Upper lobe of left lung (tissue), 6 donors: ENCODE measurements around the gene KCNK13. TPM values are rescaled to one million over a fixed set of nuclear protein-coding genes. Genes with fewer than 3 reads are reported as not detected.

ENCODE experiments used
- ATAC-seq, 2 donors: fragments of 200-7000 bp; cut with Tn5 transposase; one replicate each; pipeline ENCODE4 v1.9.1; 2022; ENCODE audit warnings: mild to moderate bottlenecking in 2 of 2, moderate library complexity in 2 of 2; ENCODE audit not compliant: low FRiP score in 2 of 2
- DNase-seq, 2 donors: peaks; one replicate each; pipeline ENCODE4 v3.0.0-alpha.2; 2019 to 2020
- H3K27ac ChIP-seq, 4 donors: fragments of 200-600 bp; sonication (generic); one replicate each; pipeline ENCODE4 v1.5.1; 2016 to 2019
- H3K27me3 ChIP-seq, 4 donors: fragments of 200-600 bp; sonication (generic); one replicate each; pipeline ENCODE4 v1.5.1; 2017 to 2019
- H3K36me3 ChIP-seq, 4 donors: fragments of 200-600 bp; sonication (generic); one replicate each; pipeline ENCODE4 v1.5.1; 2016 to 2019
- H3K4me1 ChIP-seq, 4 donors: fragments of 200-600 bp; sonication (generic); one replicate each; pipeline ENCODE4 v1.5.1; 2018 to 2019
- H3K4me3 ChIP-seq, 4 donors: fragments of 200-600 bp; sonication (generic); one replicate each; pipeline ENCODE4 v1.5.1; 2017 to 2019; ENCODE audit warnings: mild to moderate bottlenecking in 2 of 4, moderate library complexity in 1 of 4
- H3K9me3 ChIP-seq, 4 donors: fragments of 200-600 bp; sonication (generic); one replicate each; pipeline ENCODE4 v1.5.1; 2018 to 2019
- CTCF ChIP-seq, 6 experiments: fragments of 450-650 bp in 4 of 6; fragments of 200-600 bp in 2 of 6; sonication (generic) in 2 of 6; IDR thresholded peaks; one replicate each; pipeline ENCODE4 v1.5.1; 2016 to 2019; ENCODE audit warnings: antibody characterized with exemption in 6 of 6
- EP300 ChIP-seq, 4 donors: sonication (generic); formaldehyde crosslinking; IDR thresholded peaks; one replicate each; pipeline ENCODE4 v1.5.1; 2017; ENCODE audit warnings: antibody characterized with exemption in 4 of 4, control low read depth in 2 of 4
- POLR2A ChIP-seq, 4 donors: fragments of 450-650 bp; IDR thresholded peaks; one replicate each; pipeline ENCODE4 v1.5.1; 2016 to 2017; ENCODE audit warnings: antibody characterized with exemption in 4 of 4, mild to moderate bottlenecking in 2 of 4
- POLR2AphosphoS5 ChIP-seq, 2 donors: sonication (generic); formaldehyde crosslinking; IDR thresholded peaks; one replicate each; pipeline ENCODE4 v1.5.1; 2017; ENCODE audit warnings: antibody characterized with exemption in 2 of 2
- WGBS, 2 donors: methylation state at CpG; one replicate each; pipeline ENCODE4 v1.1.5; 2017 to 2018; 5-methylcytosine and 5-hydroxymethylcytosine counted together
- total RNA-seq, 6 donors: library from RNA; depleted of rRNA in 4 of 6; stranded (reverse); fragments of >200 nt in 4 of 6; gene quantifications; one replicate each; pipeline versions ENCODE4 v1.1.0 to v1.2.1, GENCODE V29; 2016 to 2021
- donor health status: DM: no; HTN: no; CAD: no; lungs with moderate emphysema.
- donor health status: DM: no; HTN: yes; CAD: no; lungs with severe emphysema.

KCNK13 gene
- total RNA-seq, 6 donors from 2014 or later, result 0.22 to 3.0 (median 1.2) TPM; not detected in 2

- Histone ChIP-seq H3K27ac (no peak overlapping the region), H3K36me3 (no peaks in the 10 kb centered on the region), H3K4me1 (no peaks in the 10 kb centered on the region), H3K27me3 (no peaks in the 10 kb centered on the region), H3K9me3 (no peaks in the 10 kb centered on the region), H3K4me3 (no peak overlapping the region)
- 94 to 95% methylated on average over 14 of the region's 14 CpGs for whole genome bisulfite sequencing, 2 donors
- TF ChIP-seq CTCF (IDR thresholded peaks at IDR 0.05), result no peak
- TF ChIP-seq POLR2A (IDR thresholded peaks at IDR 0.05), result no peak
- TF ChIP-seq EP300 (IDR thresholded peaks at IDR 0.05), result no peak
- no peak for TF ChIP-seq POLR2AphosphoS5 (IDR thresholded peaks at IDR 0.05)
- DNase-seq (peak in 1 of 2 donors; percentile 34), ATAC-seq (no peak)
These were observed 122.3 kb downstream of the KCNK13 start for GRCh38 chr14:90184094-90184493.

- no peak for ATAC-seq
- no peaks in the 10 kb centered on the region for H3K36me3 ChIP-seq
- no peaks in the 10 kb centered on the region for H3K27me3 ChIP-seq
- DNase-seq, result peak in 1 of 2 donors; percentile 61
- TF ChIP-seq POLR2A (IDR thresholded peaks at IDR 0.05), result no peak
- no peak for TF ChIP-seq EP300 (IDR thresholded peaks at IDR 0.05)
- no peak for TF ChIP-seq POLR2AphosphoS5 (IDR thresholded peaks at IDR 0.05)
- no peak for TF ChIP-seq CTCF (IDR thresholded peaks at IDR 0.05)
- no peaks in the 10 kb centered on the region for H3K9me3 ChIP-seq
- H3K4me1 ChIP-seq, result no peaks in the 10 kb centered on the region
- no peak overlapping the region for H3K4me3 ChIP-seq
- H3K27ac ChIP-seq, result no peak overlapping the region
- WGBS, 2 donors, result 82 to 92% methylated on average over 11 to 17 of the region's 23 CpGs
These were observed 122.9 kb downstream of the KCNK13 start for GRCh38 chr14:90184571-90185266.

GRCh38 chr14:90188588-90188987 lies 126.8 kb downstream of the KCNK13 start:
- H3K4me3 ChIP-seq, result no peak overlapping the region
- H3K27me3 ChIP-seq, result no peaks in the 10 kb centered on the region
- DNase-seq, result no peak
- H3K4me1 ChIP-seq, result no peaks in the 10 kb centered on the region
- no peak for ATAC-seq
- WGBS, 2 donors, result 87 to 94% methylated on average over 2 of the region's 2 CpGs
- H3K36me3 ChIP-seq, result no peaks in the 10 kb centered on the region
- no peak for TF ChIP-seq CTCF (IDR thresholded peaks at IDR 0.05)
- no peak for TF ChIP-seq POLR2A (IDR thresholded peaks at IDR 0.05)
- TF ChIP-seq EP300 (IDR thresholded peaks at IDR 0.05), result no peak
- TF ChIP-seq POLR2AphosphoS5 (IDR thresholded peaks at IDR 0.05), result no peak
- H3K27ac ChIP-seq, result no peak overlapping the region
- no peaks in the 10 kb centered on the region for H3K9me3 ChIP-seq

- no peak for TF ChIP-seq POLR2AphosphoS5 (IDR thresholded peaks at IDR 0.05)
- no peak for TF ChIP-seq POLR2A (IDR thresholded peaks at IDR 0.05)
- TF ChIP-seq CTCF (IDR thresholded peaks at IDR 0.05), result no peak
- TF ChIP-seq EP300 (IDR thresholded peaks at IDR 0.05), result no peak
- Histone ChIP-seq H3K27me3 (no peaks in the 10 kb centered on the region), H3K4me1 (no peaks in the 10 kb centered on the region), H3K27ac (no peak overlapping the region), H3K9me3 (no peaks in the 10 kb centered on the region), H3K4me3 (no peak overlapping the region), H3K36me3 (no peaks in the 10 kb centered on the region)
- DNase-seq, result peak in 1 of 2 donors; percentile 5
- 75 to 85% methylated on average over 5 of the region's 5 CpGs for WGBS, 2 donors
- ATAC-seq, result no peak
These were observed 129.4 kb downstream of the KCNK13 start for GRCh38 chr14:90191154-90191553.

GRCh38 chr14:90191585-90191984 lies 129.8 kb downstream of the KCNK13 start:
- Histone ChIP-seq H3K9me3 (no peaks in the 10 kb centered on the region), H3K4me3 (no peak overlapping the region), H3K27me3 (no peaks in the 10 kb centered on the region), H3K27ac (no peak overlapping the region), H3K4me1 (no peaks in the 10 kb centered on the region), H3K36me3 (no peaks in the 10 kb centered on the region)
- no peak for DNase-seq
- ATAC-seq, result no peak
- WGBS, 2 donors, result 68 to 78% methylated on average over 7 of the region's 7 CpGs
- no peak for TF ChIP-seq CTCF (IDR thresholded peaks at IDR 0.05)
- TF ChIP-seq EP300 (IDR thresholded peaks at IDR 0.05), result no peak
- no peak for TF ChIP-seq POLR2AphosphoS5 (IDR thresholded peaks at IDR 0.05)
- no peak for TF ChIP-seq POLR2A (IDR thresholded peaks at IDR 0.05)
